Stomach (tissue), 9 donors: Measurements from ENCODE around the gene KRT8. TPM values are rescaled to one million over a fixed set of nuclear protein-coding genes. Genes with fewer than 3 reads are reported as not detected.

ENCODE experiments used
- DNase-seq, 2 donors: peaks; one replicate each; pipeline versions ENCODE4 v3.0.0 to v3.0.0-alpha.2; 2013 to 2019
- H3K27ac ChIP-seq, 5 donors: fragments of 200-600 bp in 4 of 5; sonication (generic) in 4 of 5; one replicate each; pipeline ENCODE4 v1.5.1; 2013 to 2019; ENCODE audit warnings: mild to moderate bottlenecking in 1 of 5, moderate library complexity in 1 of 5
- H3K27me3 ChIP-seq, 3 donors: fragments of 200-600 bp; sonication (generic); one replicate each; pipeline ENCODE4 v1.5.1; 2017 to 2019; ENCODE audit warnings: mixed run types in 1 of 3
- H3K36me3 ChIP-seq, 4 donors: fragments of 200-600 bp; sonication (generic); 1 replicate in 3 of 4; 2 replicates in 1 of 4; pipeline ENCODE4 v1.5.1; 2016 to 2019
- H3K4me1 ChIP-seq, 4 donors: fragments of 200-600 bp; sonication (generic); one replicate each; pipeline ENCODE4 v1.5.1; 2016 to 2019
- H3K4me3 ChIP-seq, 4 donors: fragments of 200-600 bp; sonication (generic) in 3 of 4; one replicate each; pipeline ENCODE4 v1.5.1; 2016 to 2019; ENCODE audit warnings: mild to moderate bottlenecking in 1 of 4
- H3K9me3 ChIP-seq, 4 donors: fragments of 200-600 bp; sonication (generic); one replicate each; pipeline ENCODE4 v1.5.1; 2016 to 2019
- EP300 ChIP-seq: sonication (generic); formaldehyde crosslinking; IDR thresholded peaks from one replicate; pipeline ENCODE4 v1.6.1; 2017; ENCODE audit warnings: antibody characterized with exemption
- POLR2A ChIP-seq, 4 donors: fragments of 450-650 bp; IDR thresholded peaks; one replicate each; pipeline ENCODE4 v1.6.1; 2016; ENCODE audit warnings: antibody characterized with exemption in 4 of 4, control low read depth in 2 of 4, mild to moderate bottlenecking in 1 of 4, moderate library complexity in 1 of 4
- POLR2AphosphoS5 ChIP-seq, 3 donors: sonication (generic); formaldehyde crosslinking; IDR thresholded peaks; one replicate each; pipeline ENCODE4 v1.6.1; 2016; ENCODE audit warnings: antibody characterized with exemption in 3 of 3
- WGBS, 5 donors: extraction: QIAGEN DNeasy Blood & Tissue Kit in 3 of 5; methylation state at CpG; one replicate each; pipeline versions ENCODE4 v1.1.5 to v1.1.7; 2013 to 2018; 5-methylcytosine and 5-hydroxymethylcytosine counted together
- intact Hi-C: fragments of 100-400 bp; cut with DNase I; formaldehyde crosslinking; loops from one replicate; pipeline ENCODE4 v1.15.1; 2023; ENCODE audit warnings: low total_unique reads
- polyA plus RNA-seq, 3 donors: library from polyadenylated mRNA; stranded (reverse); fragments of 200-250 nt; gene quantifications; one replicate each; pipeline ENCODE4 v1.2.3, GENCODE V29; 2013
- total RNA-seq, 5 donors: library from RNA; depleted of rRNA; stranded (reverse); fragments of >200 nt; gene quantifications; one replicate each; pipeline versions ENCODE4 v1.1.0 to v1.2.3, GENCODE V29; 2014 to 2016
- TF ChIP-seq, protein P1 (sequence below), 7 experiments: fragments of 450-650 bp in 4 of 7; fragments of 200-600 bp in 3 of 7; sonication (generic) in 3 of 7; IDR thresholded peaks; one replicate each; pipeline ENCODE4 v1.5.1; 2016 to 2019; ENCODE audit warnings: antibody characterized with exemption in 7 of 7, control low read depth in 2 of 7, mild to moderate bottlenecking in 1 of 7
- donor health status: healthy with polysubstance abuse.
- donor health status: Bipolar disorder and iron deficiency.
- donor health status: healthy.

Gene KRT8
- total and polyA plus RNA-seq, 8 donors = 71.2 to 1,740 (median 607) TPM

- TF ChIP-seq POLR2AphosphoS5 (IDR thresholded peaks at IDR 0.05) = no peak
- TF ChIP-seq, protein P1, sequence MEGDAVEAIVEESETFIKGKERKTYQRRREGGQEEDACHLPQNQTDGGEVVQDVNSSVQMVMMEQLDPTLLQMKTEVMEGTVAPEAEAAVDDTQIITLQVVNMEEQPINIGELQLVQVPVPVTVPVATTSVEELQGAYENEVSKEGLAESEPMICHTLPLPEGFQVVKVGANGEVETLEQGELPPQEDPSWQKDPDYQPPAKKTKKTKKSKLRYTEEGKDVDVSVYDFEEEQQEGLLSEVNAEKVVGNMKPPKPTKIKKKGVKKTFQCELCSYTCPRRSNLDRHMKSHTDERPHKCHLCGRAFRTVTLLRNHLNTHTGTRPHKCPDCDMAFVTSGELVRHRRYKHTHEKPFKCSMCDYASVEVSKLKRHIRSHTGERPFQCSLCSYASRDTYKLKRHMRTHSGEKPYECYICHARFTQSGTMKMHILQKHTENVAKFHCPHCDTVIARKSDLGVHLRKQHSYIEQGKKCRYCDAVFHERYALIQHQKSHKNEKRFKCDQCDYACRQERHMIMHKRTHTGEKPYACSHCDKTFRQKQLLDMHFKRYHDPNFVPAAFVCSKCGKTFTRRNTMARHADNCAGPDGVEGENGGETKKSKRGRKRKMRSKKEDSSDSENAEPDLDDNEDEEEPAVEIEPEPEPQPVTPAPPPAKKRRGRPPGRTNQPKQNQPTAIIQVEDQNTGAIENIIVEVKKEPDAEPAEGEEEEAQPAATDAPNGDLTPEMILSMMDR (IDR thresholded peaks at IDR 0.05) = no peak
- no peak for TF ChIP-seq EP300
- no peak for TF ChIP-seq POLR2A (IDR thresholded peaks at IDR 0.05)
- Histone ChIP-seq H3K9me3 (no peaks in the 10 kb centered on the region), H3K27me3 (no peaks in the 10 kb centered on the region), H3K4me1 (peaks cover 10 to 30% (median 23%) of the 10 kb centered on the region in 4 donors), H3K4me3 (no peak overlapping the region), H3K36me3 (no peaks in the 10 kb centered on the region), H3K27ac (no peak overlapping the region)
- intact Hi-C loops = no loop called here
- DNase-seq = no peak
- 83 to 93% (median 90%) methylated on average over 8 of the region's 8 CpGs for WGBS, 5 donors
Observed at GRCh38 chr12:52918351-52918750, 13.5 kb upstream of the KRT8 start.

- TF ChIP-seq, protein P1 (IDR thresholded peaks at IDR 0.05) = no peak
- TF ChIP-seq POLR2AphosphoS5 (IDR thresholded peaks at IDR 0.05) (no peak), EP300 (no peak), POLR2A (IDR thresholded peaks at IDR 0.05) (no peak)
- H3K27ac ChIP-seq = no peak overlapping the region
- no peak overlapping the region for H3K4me3 ChIP-seq
- no peaks in the 10 kb centered on the region for H3K36me3 ChIP-seq
- H3K9me3 ChIP-seq = no peaks in the 10 kb centered on the region
- H3K4me1 ChIP-seq = peaks cover 16 to 33% (median 25%) of the 10 kb centered on the region in 4 donors
- H3K27me3 ChIP-seq = no peaks in the 10 kb centered on the region
- no peak for DNase-seq
- intact Hi-C loops = no loop called here
- 91 to 97% (median 93%) methylated on average over 1 of the region's 1 CpG for WGBS, 5 donors
Observed at GRCh38 chr12:52917800-52918199, 12.9 kb upstream of the KRT8 start.

- Histone ChIP-seq H3K27ac (peak overlapping the region in 4 of 5 donors; percentile 22 to 77 (median 51)), H3K4me3 (no peak overlapping the region), H3K36me3 (no peaks in the 10 kb centered on the region), H3K9me3 (no peaks in the 10 kb centered on the region), H3K27me3 (no peaks in the 10 kb centered on the region), H3K4me1 (peaks cover 18 to 41% (median 25%) of the 10 kb centered on the region in 4 donors)
- no peak for TF ChIP-seq POLR2AphosphoS5 (IDR thresholded peaks at IDR 0.05)
- TF ChIP-seq POLR2A (IDR thresholded peaks at IDR 0.05) = no peak
- TF ChIP-seq, protein P1 (IDR thresholded peaks at IDR 0.05) = no peak
- no peak for TF ChIP-seq EP300
- 50 to 70% (median 60%) methylated on average over 3 of the region's 3 CpGs for WGBS, 5 donors
- intact Hi-C loops = no loop called here
- no peak for DNase-seq
Observed at GRCh38 chr12:52916216-52916615, 11.3 kb upstream of the KRT8 start.

DNA sequence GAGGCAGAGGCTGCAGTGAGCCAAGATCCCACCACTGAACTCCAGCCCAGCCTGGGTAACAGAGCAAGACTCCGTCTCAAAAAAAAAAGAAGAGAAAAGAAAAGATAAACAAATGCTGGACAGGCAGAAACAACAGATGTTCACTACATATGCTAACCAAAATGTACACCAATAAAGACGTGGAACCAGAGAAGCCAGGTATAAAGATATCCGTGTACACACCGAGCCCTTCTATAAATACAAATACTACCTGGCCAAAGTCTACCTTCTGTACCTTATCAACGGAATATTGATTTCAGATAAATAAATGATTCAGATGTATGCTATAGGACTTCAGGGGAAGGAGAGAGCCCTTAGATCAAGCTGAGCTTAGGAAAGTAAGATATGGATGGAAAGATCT lies 10.8 kb upstream of the KRT8 start:
- Histone ChIP-seq H3K9me3 (no peaks in the 10 kb centered on the region), H3K4me1 (peaks cover 18 to 41% (median 25%) of the 10 kb centered on the region in 4 donors), H3K27ac (peak overlapping the region; percentile 42 to 85 (median 76)), H3K36me3 (no peaks in the 10 kb centered on the region), H3K4me3 (no peak overlapping the region), H3K27me3 (no peaks in the 10 kb centered on the region)
- TF ChIP-seq POLR2AphosphoS5 (IDR thresholded peaks at IDR 0.05) (peak in 1 of 3 donors; percentile 12), EP300 (no peak)
- 21 to 48% (median 43%) methylated on average over 5 of the region's 5 CpGs for WGBS, 5 donors
- intact Hi-C loops = no loop called here
- no peak for DNase-seq

GRCh38 chr12:52914576-52915121 lies 9.8 kb upstream of the KRT8 start:
- TF ChIP-seq POLR2A (IDR thresholded peaks at IDR 0.05) (no peak), EP300 (no peak), POLR2AphosphoS5 (IDR thresholded peaks at IDR 0.05) (no peak)
- TF ChIP-seq, protein P1 (IDR thresholded peaks at IDR 0.05) = no peak
- no peak for DNase-seq
- peaks cover 18 to 41% (median 25%) of the 10 kb centered on the region in 4 donors for H3K4me1 ChIP-seq
- H3K27me3 ChIP-seq = no peaks in the 10 kb centered on the region
- H3K36me3 ChIP-seq = no peaks in the 10 kb centered on the region
- H3K27ac ChIP-seq = peak overlapping the region; percentile 42 to 85 (median 76)
- WGBS, 5 donors = 62 to 79% (median 66%) methylated on average over 7 of the region's 7 CpGs
- H3K9me3 ChIP-seq = no peaks in the 10 kb centered on the region
- no peak overlapping the region for H3K4me3 ChIP-seq
- intact Hi-C loops = no loop called here
